Measurements from ENCODE around the gene COA8.

Gene COA8

GRCh38 chr14:103517174-103517566 is 45.6 kb upstream of the COA8 start:
- TF ChIP-seq POLR2AphosphoS5 (IDR thresholded peaks at IDR 0.05; ENCODE audit: low read depth) (no peak), GABPA (IDR thresholded peaks at IDR 0.05; ENCODE audit: low read depth) (no peak), REST (IDR thresholded peaks at IDR 0.05; ENCODE audit: insufficient replicate concordance, low read depth) (no peak), SPI1 (IDR thresholded peaks at IDR 0.05; ENCODE audit: borderline replicate concordance, low read depth) (no peak), CTCF (IDR thresholded peaks at IDR 0.05; ENCODE audit: insufficient read depth, low read length) (no peak)
- Histone ChIP-seq H3K27ac (replicated peaks) (no peak overlapping the region), H3K4me3 (replicated peaks; ENCODE audit: insufficient read depth, low read length) (no peak overlapping the region), H3K27me3 (ENCODE audit: insufficient read depth, poor library complexity, severe bottlenecking) (peaks cover 8% of the 10 kb centered on the region)
- no peak for DNase-seq (ENCODE audit: low read depth in 1 of 2, low spot score in 1 of 2)

GRCh38 chr14:103517721-103518421 is 44.9 kb upstream of the COA8 start:
- Histone ChIP-seq H3K27me3 (ENCODE audit: insufficient read depth, poor library complexity, severe bottlenecking) (peaks cover 11% of the 10 kb centered on the region), H3K4me3 (replicated peaks; ENCODE audit: insufficient read depth, low read length) (no peak overlapping the region), H3K27ac (replicated peaks) (no peak overlapping the region)
- no peak for DNase-seq (ENCODE audit: low read depth in 1 of 2, low spot score in 1 of 2)
- TF ChIP-seq GABPA (IDR thresholded peaks at IDR 0.05; ENCODE audit: low read depth) (no peak), POLR2AphosphoS5 (IDR thresholded peaks at IDR 0.05; ENCODE audit: low read depth) (no peak), REST (IDR thresholded peaks at IDR 0.05; ENCODE audit: insufficient replicate concordance, low read depth) (no peak), CTCF (IDR thresholded peaks at IDR 0.05; ENCODE audit: insufficient read depth, low read length) (no peak), SPI1 (IDR thresholded peaks at IDR 0.05; ENCODE audit: borderline replicate concordance, low read depth) (no peak)

- no peak overlapping the region for H3K4me3 ChIP-seq (replicated peaks; ENCODE audit: insufficient read depth, low read length)
- H3K27ac ChIP-seq (replicated peaks) = no peak overlapping the region
- DNase-seq (ENCODE audit: low read depth in 1 of 2, low spot score in 1 of 2) = peak in 1 of 2 experiments; percentile 51
- no peak for TF ChIP-seq GABPA (IDR thresholded peaks at IDR 0.05; ENCODE audit: low read depth)
- peak; percentile 94 for TF ChIP-seq CTCF (IDR thresholded peaks at IDR 0.05; ENCODE audit: insufficient read depth, low read length)
- TF ChIP-seq REST (IDR thresholded peaks at IDR 0.05; ENCODE audit: insufficient replicate concordance, low read depth) = no peak
- peaks cover 17% of the 10 kb centered on the region for H3K27me3 ChIP-seq (ENCODE audit: insufficient read depth, poor library complexity, severe bottlenecking)
Measured at GRCh38 chr14:103518422-103519042, 44.2 kb upstream of the COA8 start.
